IMR-90 (cell line): ENCODE data around the gene GBA2. TPM values are rescaled to one million over a fixed set of nuclear protein-coding genes. Genes with fewer than 3 reads are reported as not detected.

Experiments used
- ATAC-seq: fragments of 200-7000 bp; cut with Tn5 transposase; 2 replicates; pipeline ENCODE4 v1.9.1; 2020; ENCODE audit warnings: low read depth, mild to moderate bottlenecking, moderate library complexity
- BruUV-seq: library from RNA; stranded (reverse); fragments of 400-500 nt; replicated peaks from 2 replicates; lab custom pipeline; 2021; lab: Mats Ljungman, UMichigan
- CTCF ChIA-PET: fragments of 300-600 bp; formaldehyde crosslinking; extraction: SDS; loops from one replicate; lab custom pipeline; 2021; ENCODE audit warnings: antibody characterized with exemption; lab: Yijun Ruan, JAX
- POLR2A ChIA-PET: fragments of 300-600 bp; sonication (Branson Sonifier 250); formaldehyde crosslinking; loops from one replicate; lab custom pipeline; 2022; ENCODE audit warnings: antibody characterized with exemption; ENCODE audit not compliant: unreplicated experiment; lab: Charles Lee
- DNase-seq: peaks from one replicate; pipeline ENCODE4 v3.0.0; 2013
- H2AFZ ChIP-seq: replicated peaks from 2 replicates; pipeline ENCODE3; 2013; ENCODE audit warnings: low read length, mild to moderate bottlenecking; ENCODE audit not compliant: poor library complexity
- H2AK5ac ChIP-seq: 2 replicates; pipeline ENCODE4 v1.6.1; 2013; ENCODE audit warnings: low read depth, low read length, inconsistent platforms
- H2AK9ac ChIP-seq: replicated peaks from 2 replicates; pipeline ENCODE3; 2013; ENCODE audit warnings: mild to moderate bottlenecking, low read depth, low read length, moderate library complexity; ENCODE audit not compliant: poor library complexity
- H2BK120ac ChIP-seq: 2 replicates; pipeline ENCODE4 v1.6.1; 2013; ENCODE audit warnings: low read depth, low read length, inconsistent platforms
- H2BK15ac ChIP-seq: 3 replicates; pipeline ENCODE4 v1.6.1; 2013; ENCODE audit warnings: low read depth, low read length, inconsistent platforms
- H2BK20ac ChIP-seq: 2 replicates; pipeline ENCODE4 v1.6.1; 2013; ENCODE audit warnings: low read depth, mild to moderate bottlenecking, inconsistent platforms, low read length, moderate library complexity
- H2BK5ac ChIP-seq: 2 replicates; pipeline ENCODE4 v1.6.1; 2013; ENCODE audit warnings: mild to moderate bottlenecking, low read depth, low read length, inconsistent platforms; ENCODE audit not compliant: poor library complexity, severe bottlenecking
- H3K14ac ChIP-seq: replicated peaks from 2 replicates; pipeline ENCODE4 v1.6.1; 2013; ENCODE audit warnings: low read depth, low read length, inconsistent platforms
- H3K18ac ChIP-seq: 2 replicates; pipeline ENCODE4 v1.6.1; 2013; ENCODE audit warnings: low read depth, low read length, control low read depth
- H3K23ac ChIP-seq: 2 replicates; pipeline ENCODE4 v1.6.1; 2013; ENCODE audit warnings: low read depth, low read length, inconsistent platforms
- H3K27ac ChIP-seq: 2 replicates; pipeline ENCODE4 v1.5.1; 2013; ENCODE audit warnings: mild to moderate bottlenecking, control low read depth, low read length; ENCODE audit not compliant: insufficient read depth
- H3K27me3 ChIP-seq: 2 replicates; pipeline ENCODE4 v1.6.1; 2013; ENCODE audit warnings: low read length; ENCODE audit not compliant: control insufficient read depth, insufficient read depth
- H3K36me3 ChIP-seq: 2 replicates; pipeline ENCODE4 v1.6.1; 2013; ENCODE audit warnings: low read length, mixed read lengths; ENCODE audit not compliant: control insufficient read depth, insufficient read depth
- H3K4ac ChIP-seq: 2 replicates; pipeline ENCODE4 v1.6.1; 2013; ENCODE audit warnings: low read depth, low read length, inconsistent platforms
- H3K4me1 ChIP-seq: 2 replicates; pipeline ENCODE4 v1.6.1; 2013; ENCODE audit warnings: low read length, mixed read lengths; ENCODE audit not compliant: control insufficient read depth, insufficient read depth
- H3K4me2 ChIP-seq: 2 replicates; pipeline ENCODE4 v1.6.1; 2013; ENCODE audit warnings: low read depth, mild to moderate bottlenecking, control low read depth, low read length, moderate library complexity
- H3K4me3 ChIP-seq: 2 replicates; pipeline ENCODE4 v1.5.1; 2013; ENCODE audit warnings: low read depth, mild to moderate bottlenecking, control low read depth, low read length, moderate library complexity; ENCODE audit not compliant: insufficient read depth
- H3K56ac ChIP-seq: 2 replicates; pipeline ENCODE4 v1.6.1; 2013; ENCODE audit warnings: low read length, inconsistent platforms; ENCODE audit not compliant: insufficient read depth; ENCODE audit errors: extremely low read depth
- H3K79me1 ChIP-seq, 2 experiments: 2 replicates each; pipeline ENCODE4 v1.6.1; 2013; ENCODE audit warnings: low read length in 2 of 2, inconsistent platforms in 1 of 2, low read depth in 1 of 2
- H3K9ac ChIP-seq: 2 replicates; pipeline ENCODE4 v1.6.1; 2013; ENCODE audit warnings: low read depth, low read length, control low read depth
- H3K9me1 ChIP-seq: 2 replicates; pipeline ENCODE4 v1.6.1; 2013; ENCODE audit warnings: low read length, inconsistent platforms; ENCODE audit not compliant: insufficient read depth
- H3K9me3 ChIP-seq: 2 replicates; pipeline ENCODE4 v1.6.1; 2013; ENCODE audit warnings: low read length; ENCODE audit not compliant: control insufficient read depth, insufficient read depth
- H4K20me1 ChIP-seq: 2 replicates; pipeline ENCODE4 v1.6.1; 2013; ENCODE audit warnings: low read length, inconsistent platforms; ENCODE audit not compliant: insufficient read depth
- H4K5ac ChIP-seq: 2 replicates; pipeline ENCODE4 v1.6.1; 2013; ENCODE audit warnings: mild to moderate bottlenecking, low read depth, low read length, control low read depth
- H4K8ac ChIP-seq, 2 experiments: 2 replicates each; pipeline ENCODE4 v1.6.1; 2013; ENCODE audit warnings: low read depth in 2 of 2, low read length in 2 of 2, control low read depth in 1 of 2, inconsistent platforms in 1 of 2
- H4K91ac ChIP-seq: 2 replicates; pipeline ENCODE4 v1.6.1; 2013; ENCODE audit warnings: low read depth, low read length, inconsistent platforms; ENCODE audit not compliant: insufficient read depth
- CEBPB ChIP-seq: IDR thresholded peaks from 2 replicates; pipeline ENCODE4 v1.6.1; 2012; ENCODE audit warnings: low read depth, low read length, improper control_type of control experiment
- MAZ ChIP-seq: IDR thresholded peaks from 2 replicates; pipeline ENCODE4 v1.6.1; 2012; ENCODE audit warnings: low read depth, mild to moderate bottlenecking, low read length, improper control_type of control experiment, moderate library complexity, borderline replicate concordance
- RFX5 ChIP-seq: IDR thresholded peaks from 2 replicates; pipeline ENCODE4 v1.8.0; 2012; ENCODE audit warnings: low read depth, mild to moderate bottlenecking, low read length, moderate library complexity
- WGBS, 2 experiments: methylation state at CpG; one replicate each; pipeline versions ENCODE4 v1.1.5 to v1.1.7; 2013; ENCODE audit warnings: missing lambda C conversion rate in 2 of 2; ENCODE audit not compliant: insufficient read length in 1 of 2; ENCODE audit errors: extremely low coverage in 2 of 2; 5-methylcytosine and 5-hydroxymethylcytosine counted together
- dilution Hi-C: fragments of 300-500 bp; cut with HindIII; formaldehyde crosslinking; loops from one replicate; pipeline ENCODE4 v1.14.3; 2018; ENCODE audit warnings: low sequenced_read_pairs; ENCODE audit not compliant: unreplicated experiment
- in situ Hi-C: fragments of 300-500 bp; cut with MboI; formaldehyde crosslinking; loops from 3 replicates; pipeline ENCODE4 v1.14.3; 2019; ENCODE audit warnings: low sequenced_read_pairs, inconsistent platforms, mixed read lengths
- intact Hi-C: fragments of 100-400 bp; cut with micrococcal nuclease; formaldehyde crosslinking; loops from 2 replicates; pipeline ENCODE4 v1.10.0; 2022
- polyA plus RNA-seq, 3 experiments: library from polyadenylated mRNA; depleted of rRNA; stranded (reverse); fragments of >200 nt; gene quantifications; 2 replicates each; pipeline ENCODE4 v1.2.3, GENCODE V29; 2012; ENCODE audit warnings: low replicate concordance in 1 of 3
- total RNA-seq: library from RNA; depleted of rRNA; stranded (reverse); fragments of >200 nt; gene quantifications from 2 replicates; pipeline ENCODE4 v1.2.3, GENCODE V29; 2012

GBA2 gene
- total and polyA plus RNA-seq, 2 of the 4 experiments (the other 2 are of a cell fraction): 18.1 to 38.2 TPM

DNA sequence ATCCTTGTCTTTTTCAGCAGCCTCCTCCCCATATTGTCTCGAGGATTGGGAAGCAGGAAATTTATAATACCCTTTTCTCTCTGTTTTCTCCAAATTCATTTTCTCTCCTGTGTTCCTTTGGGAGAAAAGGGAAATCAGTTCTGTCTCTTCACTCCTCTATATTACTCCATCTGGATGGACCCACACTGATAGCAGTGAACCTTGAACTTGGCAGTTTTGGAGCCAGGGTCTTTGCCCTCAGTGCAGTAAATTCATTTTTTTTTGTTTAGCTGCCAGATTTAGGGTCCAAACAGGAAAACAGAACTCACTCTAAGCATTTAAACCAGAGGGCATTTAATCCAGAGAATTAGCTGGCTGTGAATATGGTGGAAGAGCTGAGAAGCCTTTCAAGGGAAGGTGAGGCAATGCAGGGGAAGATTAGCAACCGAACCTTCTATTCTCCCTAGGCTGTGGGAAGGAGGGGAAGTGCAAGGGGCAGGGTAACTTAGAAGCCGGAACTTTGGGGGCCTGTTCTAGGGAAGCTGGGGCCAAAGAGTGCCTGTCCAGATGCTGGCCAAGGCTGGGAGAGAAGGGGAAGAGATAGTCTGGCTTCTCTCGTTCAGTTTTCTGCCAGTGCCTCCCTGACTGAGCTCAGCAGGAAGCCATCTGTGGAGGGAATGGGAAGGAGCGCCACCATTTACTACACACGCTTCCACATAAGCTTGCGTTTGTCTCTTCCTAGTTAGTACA lies 26.0 kb upstream of the GBA2 start (continued):
- no peak for TF ChIP-seq MAZ

DNA sequence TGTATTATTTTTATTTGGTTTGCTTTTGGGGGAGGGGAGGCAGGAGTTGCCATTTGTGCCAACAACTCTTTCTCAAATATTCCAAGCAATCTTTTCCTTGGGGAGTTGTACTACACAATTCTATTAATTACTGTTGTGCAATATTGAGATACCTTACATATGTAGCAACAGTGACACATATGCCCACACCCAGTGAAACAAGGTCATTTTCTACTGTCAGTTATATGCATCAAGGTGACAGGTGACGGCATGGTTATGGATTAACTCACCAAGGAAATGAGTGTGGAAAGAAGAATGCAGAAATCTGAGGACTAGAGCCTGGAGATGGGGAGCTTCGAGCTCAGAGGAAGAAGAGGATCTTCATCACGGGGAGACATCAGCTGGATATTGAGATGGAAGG lies 22.9 kb upstream of the GBA2 start:
- TF ChIP-seq CEBPB (peak; percentile 70), RFX5 (no peak)
- no CpG with 5 or more reads among the region's 3 CpGs for WGBS, 2 experiments
- peaks cover 28% of the 10 kb centered on the region for H3K27me3 ChIP-seq
- no peak overlapping the region for H2BK15ac ChIP-seq
- no peaks in the 10 kb centered on the region for H3K36me3 ChIP-seq
- H3K14ac ChIP-seq: no peak overlapping the region
- H2AFZ ChIP-seq: no peak overlapping the region
- H2BK20ac ChIP-seq: no peak overlapping the region
- intact Hi-C loops: no loop called here
- H4K20me1 ChIP-seq: no peaks in the 10 kb centered on the region
- no TSS peak for BruUV-seq
- DNase-seq (no peak), ATAC-seq (no peak)
- no peak overlapping the region for H4K5ac ChIP-seq
- no peak overlapping the region for H3K9ac ChIP-seq
- H3K4me3 ChIP-seq: no peak overlapping the region
- no peak overlapping the region for H3K4me2 ChIP-seq
- H2BK5ac ChIP-seq: no peak overlapping the region
- H2BK120ac ChIP-seq: no peak overlapping the region
- no peak overlapping the region for H3K18ac ChIP-seq
- H2AK5ac ChIP-seq: no peak overlapping the region
- dilution Hi-C loops: no loop called here
- no peaks in the 10 kb centered on the region for H3K9me3 ChIP-seq
- H2AK9ac ChIP-seq: no peak overlapping the region
- H3K9me1 ChIP-seq: no peaks in the 10 kb centered on the region
- H3K4ac ChIP-seq: no peak overlapping the region
- H3K56ac ChIP-seq: no peak overlapping the region
- no peak overlapping the region for H3K27ac ChIP-seq
- ChIA-PET POLR2A (no interaction called here), CTCF (no interaction called here)
- H3K23ac ChIP-seq: no peak overlapping the region
- in situ Hi-C loops: no loop called here
- no peak overlapping the region for H4K91ac ChIP-seq
- no peaks in the 10 kb centered on the region for H3K79me1 ChIP-seq
- peaks cover 1% of the 10 kb centered on the region; the same call in 1 of the 2 replicates for H3K4me1 ChIP-seq
- H4K8ac ChIP-seq: no peak overlapping the region
